GM11168 (cell line): ENCODE results near the gene DNA2.
"Not testable (repeated sequence)": the region's sequence is repeated elsewhere in the genome, so short reads cannot be mapped to it uniquely, and the experiment has no call there.

Source experiments
- in situ Hi-C: fragments of 300-500 bp; cut with MboI; formaldehyde crosslinking; loops from one replicate; pipeline ENCODE4 v1.12.0; 2022; ENCODE audit warnings: low sequenced_read_pairs; ENCODE audit not compliant: unreplicated experiment

Gene DNA2

DNA sequence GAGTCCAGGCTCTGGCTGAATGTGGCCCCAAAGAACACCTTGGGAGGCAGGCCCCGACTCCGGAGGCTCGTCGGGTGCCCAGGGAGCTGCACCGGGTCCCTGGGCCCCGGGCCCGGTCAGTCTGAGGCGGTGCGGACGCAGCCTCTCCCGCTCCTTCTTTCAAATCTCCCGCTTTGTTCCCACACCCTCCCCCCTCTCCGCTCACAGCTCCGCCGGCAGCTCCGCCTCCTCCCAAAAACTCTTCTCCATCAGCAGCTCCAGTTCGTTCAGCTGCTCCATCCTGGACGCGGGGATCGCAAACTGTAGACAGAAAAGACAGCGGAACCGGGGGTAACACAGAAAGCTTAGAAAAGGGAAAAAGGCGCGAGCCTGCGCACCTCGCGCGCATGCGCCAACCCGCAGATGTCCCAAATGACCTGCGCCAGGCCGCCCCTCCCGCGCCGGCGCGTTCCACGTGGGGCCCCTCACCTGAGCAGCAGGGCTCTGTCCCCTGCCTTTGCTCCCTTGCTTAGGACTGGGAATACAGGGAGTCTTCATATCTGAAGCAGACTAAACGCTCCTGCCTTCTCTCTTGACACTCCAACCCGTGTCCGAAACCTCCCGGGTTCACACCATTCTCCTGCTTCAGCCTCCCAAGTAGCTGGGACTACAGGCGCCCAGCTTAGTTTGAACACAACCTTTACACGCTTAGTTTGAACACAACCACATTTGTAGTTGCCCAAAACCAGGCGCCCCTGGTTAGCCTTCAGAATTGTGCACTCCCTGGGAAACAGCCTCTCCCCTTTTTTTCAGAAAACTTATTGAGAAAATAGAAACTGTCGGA is at the start of gene DNA2:
Gene DNA2, minus strand, starts transcription at position 388 of the 823 bp plus-strand sequence. Its CDS starts 109 bp downstream, at position 279.
- in situ Hi-C loops = no loop called here

DNA sequence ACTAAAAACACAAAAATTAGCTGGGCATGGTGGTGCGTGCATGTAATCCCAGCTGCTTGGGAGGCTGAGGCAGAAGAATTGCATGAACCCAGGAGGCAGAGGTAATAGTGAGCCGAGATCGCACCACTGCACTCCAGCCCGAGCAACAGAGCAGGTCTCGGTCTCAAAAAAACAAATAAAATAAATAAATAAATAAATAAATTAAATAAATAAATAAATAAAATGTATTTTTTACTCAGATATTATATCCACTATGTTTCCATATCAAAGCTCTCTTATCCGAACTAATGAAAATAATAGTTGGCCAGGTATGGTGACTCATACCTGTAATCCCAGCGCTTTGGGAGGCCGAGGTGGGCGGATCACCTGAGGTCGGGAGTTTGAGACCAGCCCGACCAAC is 46.8 kb upstream of the DNA2 start:
- in situ Hi-C loops = not testable (repeated sequence)

GRCh38 chr10:68517188-68517587 is 45.4 kb upstream of the DNA2 start:
- in situ Hi-C loops = no loop called here

- in situ Hi-C loops = no loop called here
Measured at GRCh38 chr10:68516766-68517165, 45.0 kb upstream of the DNA2 start.

GRCh38 chr10:68516216-68516615 is 44.4 kb upstream of the DNA2 start:
- in situ Hi-C loops = not testable (repeated sequence)

GRCh38 chr10:68508090-68508489 is 36.3 kb upstream of the DNA2 start:
- in situ Hi-C loops = no loop called here

- in situ Hi-C loops = no loop called here
Measured at GRCh38 chr10:68506411-68506810, 34.6 kb upstream of the DNA2 start.

DNA sequence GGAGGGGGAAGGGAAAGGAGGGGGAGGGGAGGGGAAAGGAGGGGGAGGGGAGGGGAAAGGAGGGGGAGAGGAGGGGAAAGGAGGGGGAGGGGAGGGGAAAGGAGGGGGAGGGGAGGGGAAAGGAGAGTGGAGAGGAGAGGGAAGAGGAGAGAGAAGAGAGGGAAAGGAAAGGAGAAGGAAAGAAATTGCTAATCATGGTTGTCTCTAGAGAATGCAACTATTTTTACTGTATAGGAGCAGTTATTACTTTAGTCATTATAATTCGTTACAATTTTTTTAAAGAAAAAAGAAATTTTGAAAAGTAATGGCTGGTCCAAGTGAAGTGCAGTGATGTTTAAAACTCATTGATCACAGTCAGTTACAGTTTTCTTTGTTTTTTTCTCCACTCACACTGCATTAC is 31.1 kb upstream of the DNA2 start:
- in situ Hi-C loops = no loop called here

DNA sequence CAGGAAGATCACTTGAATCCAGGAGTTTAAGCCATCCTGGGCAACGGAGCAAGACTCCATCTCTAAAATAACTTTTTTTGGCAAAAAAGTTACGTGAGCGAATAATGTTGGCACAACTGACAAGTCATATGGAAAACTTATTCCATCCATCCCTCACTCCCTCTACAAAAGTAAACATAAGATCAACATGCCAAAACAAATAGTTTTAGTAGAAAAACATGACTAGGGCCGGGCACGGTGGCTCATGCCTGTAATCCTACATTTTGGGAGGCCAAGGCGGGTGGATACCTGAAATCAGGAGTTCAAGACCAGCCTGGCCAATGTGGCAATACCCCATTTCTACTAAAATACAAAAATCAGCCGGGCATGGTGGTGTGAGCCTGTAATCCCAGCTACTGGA is 29.9 kb upstream of the DNA2 start:
- in situ Hi-C loops = no loop called here

- in situ Hi-C loops = no loop called here
Measured at GRCh38 chr10:68499544-68499943, 27.8 kb upstream of the DNA2 start.

- in situ Hi-C loops = no loop called here
Measured at GRCh38 chr10:68496072-68496471, 24.3 kb upstream of the DNA2 start.

GRCh38 chr10:68492118-68492517 is 20.3 kb upstream of the DNA2 start:
- in situ Hi-C loops = no loop called here

DNA sequence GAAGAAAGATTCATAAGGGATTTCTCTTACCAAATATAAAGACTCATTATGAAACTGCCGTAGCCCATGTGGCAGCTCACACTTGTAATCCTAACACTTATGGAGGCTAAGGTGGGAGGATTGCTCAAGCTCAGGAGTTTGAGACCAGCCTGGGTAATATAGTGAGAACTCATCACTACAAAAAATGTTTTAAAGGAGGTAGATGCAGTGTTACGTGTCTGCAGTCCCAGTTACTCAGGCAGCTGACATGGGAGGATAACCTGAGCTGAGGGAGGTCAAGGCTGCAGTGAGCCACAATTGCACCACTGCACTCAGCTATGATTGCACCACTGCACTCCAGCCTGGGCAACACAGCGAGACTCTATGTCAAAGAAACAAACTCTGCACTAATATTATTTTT is 18.1 kb upstream of the DNA2 start:
- in situ Hi-C loops = no loop called here

GRCh38 chr10:68474021-68474420 is 2.2 kb upstream of the DNA2 start:
- in situ Hi-C loops = no loop called here

DNA sequence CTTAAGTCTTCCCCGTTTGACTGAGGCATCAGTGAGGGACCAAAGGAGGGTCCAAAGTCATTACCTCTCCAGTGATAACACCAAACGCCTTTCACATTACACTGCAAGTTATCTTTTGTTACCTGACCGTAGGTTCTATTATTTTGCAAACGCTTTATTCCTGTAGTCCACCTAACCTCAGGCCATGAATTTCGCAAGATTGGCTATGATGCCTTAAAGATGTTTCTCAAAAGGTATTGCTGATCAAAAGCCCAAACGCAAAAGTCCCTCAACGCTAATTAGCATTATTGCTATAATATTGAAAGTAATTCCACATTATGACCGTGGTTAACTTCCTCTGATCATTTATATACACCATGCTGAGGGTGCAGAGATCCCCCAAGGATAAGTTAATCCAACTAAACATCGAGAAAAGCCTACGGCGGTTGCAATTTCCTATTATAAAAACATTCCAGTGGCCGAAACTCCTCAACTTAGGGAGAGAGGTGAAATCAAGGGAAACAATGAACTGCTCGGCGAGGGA is 649 bp downstream of the DNA2 start:
- in situ Hi-C loops = no loop called here

- in situ Hi-C loops = no loop called here
Measured at GRCh38 chr10:68470300-68470699, 1.5 kb downstream of the DNA2 start.

- in situ Hi-C loops = no loop called here
Measured at GRCh38 chr10:68469838-68470237, 1.9 kb downstream of the DNA2 start.

- in situ Hi-C loops = not testable (repeated sequence)
Measured at GRCh38 chr10:68464729-68465128, 7.0 kb downstream of the DNA2 start.

- in situ Hi-C loops = no loop called here
Measured at GRCh38 chr10:68463365-68464093, 8.2 kb downstream of the DNA2 start.

GRCh38 chr10:68462536-68462935 is 9.2 kb downstream of the DNA2 start:
- in situ Hi-C loops = no loop called here

DNA sequence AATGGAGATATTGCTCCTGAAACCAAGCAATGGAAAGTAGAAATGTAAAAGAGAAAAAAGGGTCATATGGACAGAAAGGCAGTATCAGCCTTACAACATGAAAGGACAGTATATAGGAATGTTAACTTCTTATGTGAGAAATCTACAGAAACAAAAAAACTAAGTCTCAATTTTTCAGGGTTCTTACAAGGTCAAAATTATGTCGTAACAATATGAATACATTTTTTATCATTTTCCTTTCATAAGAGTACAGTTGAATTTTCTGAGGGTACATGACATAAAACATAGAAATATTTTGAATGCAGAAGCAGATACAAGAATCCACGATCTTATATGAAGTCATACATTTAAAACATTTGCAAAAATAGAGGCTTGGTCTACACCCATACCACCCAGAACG is 10.7 kb downstream of the DNA2 start:
- in situ Hi-C loops = no loop called here
